Ovary (tissue), 3 donors: ENCODE data around the gene POLE3.

Experiments used
- CTCF ChIP-seq, 3 donors: fragments of 450-650 bp in 2 of 3; fragments of 200-600 bp in 1 of 3; IDR thresholded peaks; one replicate each; pipeline versions ENCODE4 v1.5.1 to v1.8.0; 2016 to 2022; ENCODE audit warnings: antibody characterized with exemption in 3 of 3, mild to moderate bottlenecking in 1 of 3
- POLR2A ChIP-seq: fragments of 450-650 bp; IDR thresholded peaks from one replicate; pipeline ENCODE4 v1.6.1; 2017; ENCODE audit warnings: antibody characterized with exemption, mild to moderate bottlenecking, moderate library complexity
- donor health status: DM: no; HTN: no; CAD: no.

GRCh38 chr9:113373676-113374392 is 36.6 kb downstream of the POLE3 start:
- TF ChIP-seq CTCF (IDR thresholded peaks at IDR 0.05) (no peak), POLR2A (no peak)
